K562 (cell line): Measurements from ENCODE around the gene AMPD3. TPM values are rescaled to one million over a fixed set of nuclear protein-coding genes. Genes with fewer than 3 reads are reported as not detected.

ENCODE experiments used
- ARID3A ChIP-seq: IDR thresholded peaks from 2 replicates; pipeline ENCODE4 v1.6.1; 2012; ENCODE audit warnings: low read depth, low read length, improper control_type of control experiment, borderline replicate concordance
- BDP1 ChIP-seq: IDR thresholded peaks from 3 replicates; pipeline ENCODE4 v1.6.1; 2011; ENCODE audit not compliant: insufficient read length, insufficient read depth
- CREBBP ChIP-seq: IDR thresholded peaks from one replicate; pipeline ENCODE4 v1.6.1; 2012; ENCODE audit warnings: low read depth, mild to moderate bottlenecking, control low read depth, inconsistent platforms, low read length
- CSDE1 ChIP-seq, 2 experiments: fragments of 450-650 bp; IDR thresholded peaks; 2 replicates each; pipeline ENCODE4 v1.6.1; 2016; ENCODE audit warnings: mild to moderate bottlenecking in 1 of 2
- DPF2 ChIP-seq: fragments of 450-650 bp; IDR thresholded peaks from 2 replicates; pipeline ENCODE4 v1.6.1; 2016
- E2F1 ChIP-seq: sonication (generic); formaldehyde crosslinking; IDR thresholded peaks from 2 replicates; pipeline ENCODE4 v1.8.1; 2023; ENCODE audit warnings: mild to moderate bottlenecking, missing genetic modification reagents, moderate library complexity
- ELF2 ChIP-seq: fragments of 250-450 bp; sonication (Bioruptor Pico); IDR thresholded peaks from 2 replicates; pipeline ENCODE4 v1.5.0; 2021; ENCODE audit warnings: mild to moderate bottlenecking
- EP300 ChIP-seq: IDR thresholded peaks from 2 replicates; pipeline ENCODE4 v1.6.1; 2012; ENCODE audit warnings: low read length, improper control_type of control experiment
- HINFP ChIP-seq: fragments of 450-650 bp; conservative IDR thresholded peaks from 2 replicates; pipeline ENCODE4 v1.6.1; 2016; ENCODE audit warnings: missing genetic modification characterization, low read depth, mild to moderate bottlenecking, control low read depth, missing compliant biosample characterization
- HSF4 ChIP-seq: fragments of 250-450 bp; sonication (Bioruptor Pico); IDR thresholded peaks from 2 replicates; pipeline ENCODE4 v2.1.2; 2022; ENCODE audit warnings: mild to moderate bottlenecking, moderate library complexity, borderline replicate concordance
- IRF9 ChIP-seq: fragments of 450-650 bp; IDR thresholded peaks from 2 replicates; pipeline ENCODE4 v1.6.1; 2016; ENCODE audit warnings: missing biosample characterization, missing genetic modification characterization
- LARP7 ChIP-seq: fragments of 450-650 bp; IDR thresholded peaks from 2 replicates; pipeline ENCODE4 v1.6.1; 2016
- MCM5 ChIP-seq: fragments of 450-650 bp; IDR thresholded peaks from 2 replicates; pipeline ENCODE4 v1.6.1; 2016; ENCODE audit warnings: low read depth
- MED1 ChIP-seq: sonication (generic); formaldehyde crosslinking; IDR thresholded peaks from 2 replicates; pipeline ENCODE4 v1.8.1; 2023; ENCODE audit warnings: missing genetic modification reagents, borderline replicate concordance
- POLR2AphosphoS5 ChIP-seq: IDR thresholded peaks from 2 replicates; pipeline ENCODE4 v1.6.1; 2011; ENCODE audit warnings: mild to moderate bottlenecking, low read depth, low read length, moderate library complexity; ENCODE audit not compliant: control insufficient read depth, insufficient read depth
- RBM17 ChIP-seq: fragments of 200-400 bp; formaldehyde crosslinking; IDR thresholded peaks from 2 replicates; pipeline ENCODE4 v1.6.1; 2017; ENCODE audit warnings: low read depth, mild to moderate bottlenecking, low read length, borderline replicate concordance
- RCOR1 ChIP-seq, 2 experiments: IDR thresholded peaks; 2 replicates each; pipeline ENCODE4 v1.6.1; 2012; ENCODE audit warnings: low read depth in 2 of 2, low read length in 2 of 2, borderline replicate concordance in 1 of 2, improper control_type of control experiment in 1 of 2
- TBP ChIP-seq: optimal IDR thresholded peaks from 2 replicates; pipeline ENCODE3; 2011; ENCODE audit warnings: low read depth, low read length, improper control_type of control experiment
- TCF3 ChIP-seq: sonication (generic); formaldehyde crosslinking; IDR thresholded peaks from 2 replicates; pipeline ENCODE4 v1.4.0; 2020; ENCODE audit warnings: mild to moderate bottlenecking, missing genetic modification reagents
- ZNF146 ChIP-seq: IDR thresholded peaks from one replicate; pipeline ENCODE4 v1.6.1; 2018; ENCODE audit warnings: missing compliant biosample characterization; ENCODE audit not compliant: unreplicated experiment
- ZNF324 ChIP-seq: fragments of 250-450 bp; sonication (Bioruptor Pico); IDR thresholded peaks from 2 replicates; pipeline ENCODE4 v1.4.0; 2020; ENCODE audit warnings: mild to moderate bottlenecking
- ZNF584 ChIP-seq: fragments of 200-800 bp; sonication (Bioruptor generic); IDR thresholded peaks from 2 replicates; pipeline ENCODE4 v1.6.1; 2016; ENCODE audit warnings: low read depth, mild to moderate bottlenecking, missing genetic modification characterization, missing compliant biosample characterization
- ZNF699 ChIP-seq: fragments of 250-450 bp; sonication (Bioruptor Pico); IDR thresholded peaks from 2 replicates; pipeline ENCODE4 v1.8.0; 2021; ENCODE audit warnings: mild to moderate bottlenecking, moderate library complexity; ENCODE audit not compliant: insufficient replicate concordance
- polyA plus RNA-seq, 8 experiments: library from polyadenylated mRNA; depleted of rRNA in 4 of 8; stranded (reverse) in 5 of 8; unstranded in 3 of 8; fragments of >200 nt; fragmentation: Nextera tagmentation in 2 of 8; fragmentation: Illumina TruSeq in 1 of 8; extraction: Ambion mirVana in 2 of 8; extraction: Trizol in 1 of 8; gene quantifications; 2 replicates each; pipeline versions ENCODE4 v1.2.1 to v1.2.3, GENCODE V29; 2011 to 2014; ENCODE audit warnings: inconsistent platforms in 1 of 8, missing spikeins in 1 of 8
- total RNA-seq, 7 experiments: library from RNA; depleted of rRNA in 6 of 7; stranded (reverse); fragments of >200 nt in 6 of 7; fragmentation: Illumina TruSeq in 2 of 7; extraction: Trizol in 2 of 7; gene quantifications; 2 replicates each; pipeline versions ENCODE4 v1.2.1 to v1.2.3, GENCODE V29; 2011 to 2021; ENCODE audit warnings: low replicate concordance in 1 of 7

AMPD3 gene
- total and polyA plus RNA-seq, 9 of the 15 experiments (the other 6 are each of a cell fraction or from before 2014, with no cell fraction given) = 4.4 to 23.6 (median 11.2) TPM

GRCh38 chr11:10456519-10456918 is 1.5 kb downstream of the AMPD3 start (continued):
- TF ChIP-seq ARID3A (no peak), RBM17 (no peak), TBP (no peak), HSF4 (CRISPR knock-in tag) (no peak), POLR2AphosphoS5 (peak; percentile 72; the same call in 1 of the 2 replicates), HINFP (tag) (no peak), EP300 (peak; percentile 65; the same call in 1 of the 2 replicates), DPF2 (peak; percentile 36; the same call in 1 of the 2 replicates), TCF3 (CRISPR knock-in tag) (peak; percentile 91), MED1 (CRISPR knock-in tag) (no peak), LARP7 (no peak), IRF9 (no peak), CREBBP (no peak), BDP1 (no peak), E2F1 (CRISPR knock-in tag) (no peak), ZNF584 (CRISPR knock-in tag) (no peak), ZNF699 (CRISPR knock-in tag) (no peak), RCOR1 (IDR thresholded peaks at IDR 0.05; ENCODE audit: borderline replicate concordance in 1 of 2, low read depth in 2 of 2, low read length in 2 of 2) (peak in 1 of 2 experiments; percentile 47; a peak in 1 of 4 replicates), ZNF324 (no peak), CSDE1 (IDR thresholded peaks at IDR 0.05) (no peak), ZNF146 (CRISPR knock-in tag) (no peak), MCM5 (no peak), ELF2 (CRISPR knock-in tag) (no peak)
